ENCODE measurements around the gene EML1.

DNA sequence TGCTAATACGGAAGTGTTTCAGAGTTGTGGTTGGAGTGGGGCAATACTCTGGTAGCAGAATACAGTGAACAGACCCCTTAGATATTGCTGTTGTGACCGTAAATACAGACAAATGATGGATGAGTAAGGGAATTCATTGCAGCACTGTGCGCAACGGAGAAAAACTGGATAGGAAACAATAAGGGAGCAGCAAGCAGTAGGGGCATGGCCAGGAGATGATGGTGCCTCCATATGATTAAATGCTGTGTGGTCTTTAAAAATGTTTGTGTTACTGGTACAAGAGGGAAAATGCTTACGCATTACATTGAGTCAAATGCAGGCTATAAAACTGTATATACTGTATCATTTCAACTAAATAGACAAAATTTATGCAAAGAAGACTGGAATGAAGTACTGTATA, 61.6 kb downstream of the EML1 start:
- TF ChIP-seq SAP130 (CRISPR knock-in tag; IDR thresholded peaks at IDR 0.05; ENCODE audit: low read depth): no peak
- TF ChIP-seq ATF7 (IDR thresholded peaks at IDR 0.05): no peak
- no peak for TF ChIP-seq ATF7 (CRISPR knock-in tag; IDR thresholded peaks at IDR 0.05)
- no peak for TF ChIP-seq CBX2 (IDR thresholded peaks at IDR 0.05; ENCODE audit: low read depth, low read length)
- no peak for TF ChIP-seq CBX2 (CRISPR knock-in tag; IDR thresholded peaks at IDR 0.05; ENCODE audit: low read depth)
- TF ChIP-seq ZNF121 (CRISPR knock-in tag; IDR thresholded peaks at IDR 0.05): no peak
- TF ChIP-seq FOSL2 (CRISPR knock-in tag; IDR thresholded peaks at IDR 0.05): no peak
- no peak for TF ChIP-seq SP1 (IDR thresholded peaks at IDR 0.05)
- no peak for TF ChIP-seq SP1 (CRISPR knock-in tag; IDR thresholded peaks at IDR 0.05)
- no peak for TF ChIP-seq JUN (CRISPR knock-in tag; IDR thresholded peaks at IDR 0.05)
- no peak for TF ChIP-seq ZNF670 (CRISPR knock-in tag; IDR thresholded peaks at IDR 0.05; ENCODE audit: borderline replicate concordance)
- no peak for TF ChIP-seq RAD21 (CRISPR knock-in tag; IDR thresholded peaks at IDR 0.05)
- no peak for TF ChIP-seq ZNF792 (CRISPR knock-in tag; IDR thresholded peaks at IDR 0.05)
- TF ChIP-seq, protein P1, sequence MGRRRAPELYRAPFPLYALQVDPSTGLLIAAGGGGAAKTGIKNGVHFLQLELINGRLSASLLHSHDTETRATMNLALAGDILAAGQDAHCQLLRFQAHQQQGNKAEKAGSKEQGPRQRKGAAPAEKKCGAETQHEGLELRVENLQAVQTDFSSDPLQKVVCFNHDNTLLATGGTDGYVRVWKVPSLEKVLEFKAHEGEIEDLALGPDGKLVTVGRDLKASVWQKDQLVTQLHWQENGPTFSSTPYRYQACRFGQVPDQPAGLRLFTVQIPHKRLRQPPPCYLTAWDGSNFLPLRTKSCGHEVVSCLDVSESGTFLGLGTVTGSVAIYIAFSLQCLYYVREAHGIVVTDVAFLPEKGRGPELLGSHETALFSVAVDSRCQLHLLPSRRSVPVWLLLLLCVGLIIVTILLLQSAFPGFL (CRISPR knock-in tag; IDR thresholded peaks at IDR 0.05): no peak
- no peak for TF ChIP-seq POLR2A (IDR thresholded peaks at IDR 0.05; ENCODE audit: insufficient read depth in 1 of 2, low read depth in 2 of 2, low read length in 2 of 2)
- no peak for TF ChIP-seq BHLHE40 (IDR thresholded peaks at IDR 0.05; ENCODE audit: low read length)
- no peak for TF ChIP-seq ZNF629 (CRISPR knock-in tag; conservative IDR thresholded peaks at IDR 0.05)
